Body of pancreas (tissue), 4 donors: Measurements from ENCODE around the gene UBAP2.

Experiments used
- POLR2A ChIP-seq, 3 donors: fragments of 450-650 bp; IDR thresholded peaks; one replicate each; pipeline ENCODE4 v1.6.1; 2016; ENCODE audit warnings: antibody characterized with exemption in 3 of 3, mild to moderate bottlenecking in 2 of 3
- TF ChIP-seq, protein P1 (sequence below), 7 experiments: fragments of 450-650 bp in 4 of 7; fragments of 200-600 bp in 3 of 7; sonication (generic) in 3 of 7; IDR thresholded peaks; one replicate each; pipeline ENCODE4 v1.5.1; 2016 to 2019; ENCODE audit warnings: antibody characterized with exemption in 7 of 7

- TF ChIP-seq, protein P1, sequence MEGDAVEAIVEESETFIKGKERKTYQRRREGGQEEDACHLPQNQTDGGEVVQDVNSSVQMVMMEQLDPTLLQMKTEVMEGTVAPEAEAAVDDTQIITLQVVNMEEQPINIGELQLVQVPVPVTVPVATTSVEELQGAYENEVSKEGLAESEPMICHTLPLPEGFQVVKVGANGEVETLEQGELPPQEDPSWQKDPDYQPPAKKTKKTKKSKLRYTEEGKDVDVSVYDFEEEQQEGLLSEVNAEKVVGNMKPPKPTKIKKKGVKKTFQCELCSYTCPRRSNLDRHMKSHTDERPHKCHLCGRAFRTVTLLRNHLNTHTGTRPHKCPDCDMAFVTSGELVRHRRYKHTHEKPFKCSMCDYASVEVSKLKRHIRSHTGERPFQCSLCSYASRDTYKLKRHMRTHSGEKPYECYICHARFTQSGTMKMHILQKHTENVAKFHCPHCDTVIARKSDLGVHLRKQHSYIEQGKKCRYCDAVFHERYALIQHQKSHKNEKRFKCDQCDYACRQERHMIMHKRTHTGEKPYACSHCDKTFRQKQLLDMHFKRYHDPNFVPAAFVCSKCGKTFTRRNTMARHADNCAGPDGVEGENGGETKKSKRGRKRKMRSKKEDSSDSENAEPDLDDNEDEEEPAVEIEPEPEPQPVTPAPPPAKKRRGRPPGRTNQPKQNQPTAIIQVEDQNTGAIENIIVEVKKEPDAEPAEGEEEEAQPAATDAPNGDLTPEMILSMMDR (IDR thresholded peaks at IDR 0.05) = no peak
- no peak for TF ChIP-seq POLR2A (IDR thresholded peaks at IDR 0.05)
Observed at GRCh38 chr9:34079181-34079580, 30.5 kb upstream of the UBAP2 start.
